ENCODE measurements around the gene PAK5.

DNA sequence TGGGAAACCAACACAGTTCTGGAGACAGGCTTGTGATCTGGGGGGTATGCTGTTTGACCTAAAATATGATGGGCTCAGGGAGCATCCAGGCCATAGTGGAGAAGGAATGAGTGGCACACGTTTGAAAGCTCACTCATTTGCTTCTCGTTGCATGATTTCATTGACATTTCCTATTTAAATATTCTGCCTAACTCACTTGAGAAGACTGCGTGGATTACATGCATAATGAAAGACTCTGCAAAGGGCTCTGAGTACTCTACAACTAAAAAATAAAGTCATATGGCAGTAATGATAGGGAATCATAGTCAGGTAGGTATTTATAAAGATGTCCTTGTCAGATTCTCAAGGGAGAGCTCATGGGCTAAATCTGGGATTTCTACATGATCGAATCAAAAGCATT, 206.6 kb downstream of the PAK5 start:
- TF ChIP-seq RXRA (IDR thresholded peaks at IDR 0.05; ENCODE audit: borderline replicate concordance, low read depth) = no peak
- TF ChIP-seq, protein P1, sequence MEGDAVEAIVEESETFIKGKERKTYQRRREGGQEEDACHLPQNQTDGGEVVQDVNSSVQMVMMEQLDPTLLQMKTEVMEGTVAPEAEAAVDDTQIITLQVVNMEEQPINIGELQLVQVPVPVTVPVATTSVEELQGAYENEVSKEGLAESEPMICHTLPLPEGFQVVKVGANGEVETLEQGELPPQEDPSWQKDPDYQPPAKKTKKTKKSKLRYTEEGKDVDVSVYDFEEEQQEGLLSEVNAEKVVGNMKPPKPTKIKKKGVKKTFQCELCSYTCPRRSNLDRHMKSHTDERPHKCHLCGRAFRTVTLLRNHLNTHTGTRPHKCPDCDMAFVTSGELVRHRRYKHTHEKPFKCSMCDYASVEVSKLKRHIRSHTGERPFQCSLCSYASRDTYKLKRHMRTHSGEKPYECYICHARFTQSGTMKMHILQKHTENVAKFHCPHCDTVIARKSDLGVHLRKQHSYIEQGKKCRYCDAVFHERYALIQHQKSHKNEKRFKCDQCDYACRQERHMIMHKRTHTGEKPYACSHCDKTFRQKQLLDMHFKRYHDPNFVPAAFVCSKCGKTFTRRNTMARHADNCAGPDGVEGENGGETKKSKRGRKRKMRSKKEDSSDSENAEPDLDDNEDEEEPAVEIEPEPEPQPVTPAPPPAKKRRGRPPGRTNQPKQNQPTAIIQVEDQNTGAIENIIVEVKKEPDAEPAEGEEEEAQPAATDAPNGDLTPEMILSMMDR (IDR thresholded peaks at IDR 0.05) = no peak
- TF ChIP-seq GATA2 (CRISPR knock-in tag; IDR thresholded peaks at IDR 0.05) = no peak
- TF ChIP-seq RCOR1 (IDR thresholded peaks at IDR 0.05; ENCODE audit: low read length) = no peak
- no peak for TF ChIP-seq SMC3 (IDR thresholded peaks at IDR 0.05; ENCODE audit: low read depth, low read length)

Measured in SK-N-SH (cell line).